Measurements from ENCODE around the gene APBB2.

APBB2 gene

GRCh38 chr4:41125558-41126311 is 88.6 kb downstream of the APBB2 start:
- POLR2A ChIA-PET: no interaction called here
- CTCF ChIA-PET: no interaction called here
- no peak for TF ChIP-seq CTCF (IDR thresholded peaks at IDR 0.05; ENCODE audit: control extremely low read depth, extremely low read depth, low read depth, missing control alignments)
- no peak for DNase-seq (ENCODE audit: extremely low spot score)

- ChIA-PET CTCF (interaction anchor here (1.7 kb wide), 1 partner anchor 13 kb away, joined by 5 read pairs; no protein-coding TSS in a partner anchor), POLR2A (no interaction called here)
- no peak for TF ChIP-seq CTCF (IDR thresholded peaks at IDR 0.05; ENCODE audit: control extremely low read depth, extremely low read depth, low read depth, missing control alignments)
- DNase-seq (ENCODE audit: extremely low spot score): no peak
Measured at GRCh38 chr4:41124916-41125548, 89.3 kb downstream of the APBB2 start.

GRCh38 chr4:41122775-41123174 is 91.6 kb downstream of the APBB2 start:
- CTCF ChIA-PET: interaction anchor here (1.6 kb wide), 1 partner anchor 147 kb away, joined by 4 read pairs; no protein-coding TSS in a partner anchor
- no peak for DNase-seq (ENCODE audit: extremely low spot score)
- TF ChIP-seq CTCF (IDR thresholded peaks at IDR 0.05; ENCODE audit: control extremely low read depth, extremely low read depth, low read depth, missing control alignments): peak; percentile 7
- POLR2A ChIA-PET: no interaction called here

GRCh38 chr4:41122309-41122708 is 92.0 kb downstream of the APBB2 start:
- no peak for DNase-seq (ENCODE audit: extremely low spot score)
- ChIA-PET POLR2A (no interaction called here), CTCF (interaction anchor here (1.6 kb wide), 1 partner anchor 146 kb away, joined by 4 read pairs; no protein-coding TSS in a partner anchor)
- no peak for TF ChIP-seq CTCF (IDR thresholded peaks at IDR 0.05; ENCODE audit: control extremely low read depth, extremely low read depth, low read depth, missing control alignments)

- CTCF ChIA-PET: interaction anchor here (1.1 to 1.6 kb wide), 2 partner anchors 146 to 276 kb away, joined by 3 to 4 read pairs; no protein-coding TSS in a partner anchor
- TF ChIP-seq CTCF (IDR thresholded peaks at IDR 0.05; ENCODE audit: control extremely low read depth, extremely low read depth, low read depth, missing control alignments): no peak
- POLR2A ChIA-PET: no interaction called here
- DNase-seq (ENCODE audit: extremely low spot score): no peak
Measured at GRCh38 chr4:41121906-41122305, 92.4 kb downstream of the APBB2 start.

- CTCF ChIA-PET: interaction anchor here (1.1 kb wide), 1 partner anchor 275 kb away, joined by 3 read pairs; no protein-coding TSS in a partner anchor
- TF ChIP-seq CTCF (IDR thresholded peaks at IDR 0.05; ENCODE audit: control extremely low read depth, extremely low read depth, low read depth, missing control alignments): no peak
- DNase-seq (ENCODE audit: extremely low spot score): no peak
- POLR2A ChIA-PET: no interaction called here
Measured at GRCh38 chr4:41120297-41121217, 93.8 kb downstream of the APBB2 start.

Measured in GM10248 (cell line).